Activated naive CD8-positive, alpha-beta T cell treated with anti-CD3 and anti-CD28 coated beads, Interleukin-2, amount 50 U/mL, for 24 hours (primary cell): Measurements from ENCODE around the gene PRKG2.
A peak's percentile ranks its signal among the peaks of the same experiment; 100 is the strongest.
"Not testable (repeated sequence)": the region's sequence is repeated elsewhere in the genome, so short reads cannot be mapped to it uniquely, and the experiment has no call there.

Experiments used
- ATAC-seq: fragments of 150-1000 bp; cut with Tn5 transposase; one replicate; pipeline ENCODE4 v1.10.0; 2021
- DNase-seq: peaks from one replicate; pipeline ENCODE4 v3.0.0; 2021
- H3K27ac Mint-ChIP-seq: one replicate; pipeline ENCODE4 v1.8.0; 2021; ENCODE audit warnings: mild to moderate bottlenecking, mixed read lengths
- H3K27me3 Mint-ChIP-seq: one replicate; pipeline ENCODE4 v1.8.0; 2021; ENCODE audit warnings: mixed read lengths
- H3K36me3 Mint-ChIP-seq: one replicate; pipeline ENCODE4 v1.8.0; 2021; ENCODE audit warnings: low read depth, mixed read lengths
- H3K4me1 Mint-ChIP-seq: one replicate; pipeline ENCODE4 v1.8.0; 2021; ENCODE audit warnings: mixed read lengths
- H3K4me3 Mint-ChIP-seq: one replicate; pipeline ENCODE4 v1.8.0; 2021; ENCODE audit warnings: mild to moderate bottlenecking, moderate library complexity, mixed read lengths
- H3K9me3 Mint-ChIP-seq: one replicate; pipeline ENCODE4 v1.8.0; 2021; ENCODE audit warnings: mixed read lengths

Gene PRKG2

DNA sequence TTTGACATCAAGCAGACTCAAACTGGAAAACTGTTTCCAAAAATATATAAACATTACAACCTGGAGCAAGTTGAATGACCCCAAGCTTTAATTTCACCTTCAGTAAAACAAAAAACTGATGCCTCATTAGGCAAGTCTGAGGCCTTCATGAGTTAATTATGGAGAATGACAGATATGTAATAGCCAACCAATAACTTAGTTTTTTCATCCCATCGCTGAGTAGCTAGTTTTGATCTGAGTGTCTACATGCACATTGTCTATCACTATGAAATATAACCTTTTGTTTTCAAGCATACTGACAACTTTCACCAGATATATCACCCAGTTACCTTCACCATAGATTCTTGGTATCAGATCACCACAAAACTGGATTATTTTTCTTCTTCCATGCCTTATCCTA, 16.4 kb downstream of the PRKG2 start:
- Mint-ChIP-seq H3K9me3 (no peaks in the 10 kb centered on the region), H3K27ac (no peak overlapping the region), H3K36me3 (no peaks in the 10 kb centered on the region), H3K27me3 (peaks cover 2% of the 10 kb centered on the region), H3K4me3 (no peak overlapping the region), H3K4me1 (no peaks in the 10 kb centered on the region)
- no peak for DNase-seq
- ATAC-seq = no peak

- no peaks in the 10 kb centered on the region for H3K36me3 Mint-ChIP-seq
- no peaks in the 10 kb centered on the region for H3K4me1 Mint-ChIP-seq
- H3K9me3 Mint-ChIP-seq = no peaks in the 10 kb centered on the region
- H3K27me3 Mint-ChIP-seq = peaks cover 2% of the 10 kb centered on the region
- no peak overlapping the region for H3K27ac Mint-ChIP-seq
- no peak overlapping the region for H3K4me3 Mint-ChIP-seq
- ATAC-seq (no peak), DNase-seq (no peak)
These were observed 17.0 kb downstream of the PRKG2 start for GRCh38 chr4:81197864-81198524.

- H3K4me3 Mint-ChIP-seq = no peak overlapping the region
- H3K27ac Mint-ChIP-seq = no peak overlapping the region
- H3K4me1 Mint-ChIP-seq = no peaks in the 10 kb centered on the region
- H3K27me3 Mint-ChIP-seq = peaks cover 2% of the 10 kb centered on the region
- no peak for ATAC-seq
- no peak for DNase-seq
- no peaks in the 10 kb centered on the region for H3K36me3 Mint-ChIP-seq
- H3K9me3 Mint-ChIP-seq = no peaks in the 10 kb centered on the region
These were observed 18.8 kb downstream of the PRKG2 start for GRCh38 chr4:81196126-81196650.

DNA sequence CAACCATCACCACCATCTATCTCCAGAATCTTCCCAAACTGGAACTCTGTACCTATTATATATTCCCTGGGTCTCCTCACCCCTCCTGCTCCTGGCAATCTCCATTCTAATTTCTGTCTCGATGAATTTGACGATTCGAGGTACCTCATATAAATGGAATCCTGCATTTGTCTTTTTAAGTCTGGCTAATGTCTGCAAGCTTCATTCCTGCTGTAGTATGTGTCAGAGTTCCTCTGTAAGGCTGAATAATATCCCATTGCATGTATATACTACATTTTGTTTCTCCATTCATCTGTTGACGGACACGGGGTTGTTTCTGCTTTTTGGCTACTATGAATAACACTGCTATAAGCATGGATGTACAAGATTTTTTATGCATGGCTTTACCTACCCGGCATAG, 19.5 kb downstream of the PRKG2 start:
- Mint-ChIP-seq H3K27ac (no peak overlapping the region), H3K36me3 (no peaks in the 10 kb centered on the region), H3K4me3 (no peak overlapping the region), H3K9me3 (peaks cover 3% of the 10 kb centered on the region), H3K27me3 (peaks cover 2% of the 10 kb centered on the region), H3K4me1 (no peaks in the 10 kb centered on the region)
- no peak for ATAC-seq
- no peak for DNase-seq

DNA sequence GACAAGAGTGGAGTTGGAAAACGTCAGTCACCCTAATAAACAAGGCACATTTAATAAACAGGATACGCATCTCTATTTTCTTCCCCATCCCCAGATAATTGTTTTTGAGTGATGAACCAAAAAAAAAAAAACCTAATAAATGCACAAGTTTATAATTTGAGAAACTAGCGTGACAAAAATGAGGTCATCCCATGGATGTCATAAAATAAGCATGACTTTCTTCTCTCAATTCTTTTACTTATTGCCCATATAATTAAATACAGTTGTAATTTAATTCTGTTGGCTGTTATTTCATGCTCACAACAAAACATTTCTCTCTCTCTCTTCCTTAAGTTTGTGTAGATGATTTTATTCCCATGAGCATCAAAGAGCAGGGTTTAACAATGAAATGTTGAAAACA, 20.7 kb downstream of the PRKG2 start:
- no peak for DNase-seq
- Mint-ChIP-seq H3K36me3 (no peaks in the 10 kb centered on the region), H3K27ac (no peak overlapping the region), H3K27me3 (peaks cover 2% of the 10 kb centered on the region), H3K9me3 (peaks cover 5% of the 10 kb centered on the region), H3K4me1 (no peaks in the 10 kb centered on the region), H3K4me3 (no peak overlapping the region)
- ATAC-seq = no peak

GRCh38 chr4:81180916-81181315, 34.1 kb downstream of the PRKG2 start:
- no peaks in the 10 kb centered on the region for H3K4me1 Mint-ChIP-seq
- H3K36me3 Mint-ChIP-seq = no peaks in the 10 kb centered on the region
- DNase-seq (no peak), ATAC-seq (no peak)
- no peak overlapping the region for H3K27ac Mint-ChIP-seq
- peaks cover 4% of the 10 kb centered on the region for H3K27me3 Mint-ChIP-seq
- no peak overlapping the region for H3K4me3 Mint-ChIP-seq
- peaks cover 4% of the 10 kb centered on the region for H3K9me3 Mint-ChIP-seq

DNA sequence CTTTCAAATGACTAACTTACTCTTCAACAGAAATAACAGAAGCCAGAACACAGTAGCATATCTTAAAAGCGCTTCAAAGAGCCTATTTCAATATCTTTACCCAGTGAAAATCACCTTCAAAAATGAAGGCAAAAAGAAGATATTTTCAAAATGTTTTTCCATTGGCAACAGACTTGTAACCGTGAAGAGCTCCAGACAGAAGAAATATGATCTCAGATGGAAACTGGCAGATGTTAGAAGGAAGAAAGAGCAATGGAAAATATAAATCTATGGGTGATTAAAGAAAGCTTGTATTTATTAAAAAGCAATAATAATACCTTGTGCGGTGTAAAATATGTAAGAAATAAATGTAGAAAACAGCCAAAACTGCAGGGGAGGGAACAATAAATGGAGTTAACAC, 35.7 kb downstream of the PRKG2 start:
- Mint-ChIP-seq H3K4me1 (no peaks in the 10 kb centered on the region), H3K9me3 (peaks cover 4% of the 10 kb centered on the region), H3K27ac (no peak overlapping the region), H3K4me3 (no peak overlapping the region), H3K36me3 (no peaks in the 10 kb centered on the region), H3K27me3 (peaks cover 4% of the 10 kb centered on the region)
- no peak for ATAC-seq
- no peak for DNase-seq

DNA sequence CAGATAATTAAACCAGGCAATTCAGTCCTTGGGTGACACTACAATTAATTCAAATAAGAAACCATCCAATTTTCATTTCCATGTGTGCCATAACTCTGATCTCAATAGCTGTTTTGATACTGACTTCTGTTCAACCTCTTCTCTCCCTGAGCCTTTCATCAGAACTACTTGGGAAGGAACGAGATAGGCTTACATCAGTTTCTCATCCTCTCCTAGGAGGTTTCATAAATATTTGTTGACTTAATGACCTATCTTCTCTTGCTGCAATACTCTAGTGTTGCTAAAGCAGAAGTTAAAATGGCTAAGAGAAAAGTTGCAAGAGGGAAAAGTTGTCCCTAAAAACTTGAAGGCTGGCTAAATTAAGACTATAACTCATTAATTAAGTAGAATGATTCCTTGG, 41.8 kb downstream of the PRKG2 start:
- Mint-ChIP-seq H3K27ac (no peak overlapping the region), H3K27me3 (peaks cover 4% of the 10 kb centered on the region), H3K9me3 (peaks cover 4% of the 10 kb centered on the region), H3K4me1 (no peaks in the 10 kb centered on the region), H3K36me3 (no peaks in the 10 kb centered on the region), H3K4me3 (no peak overlapping the region)
- DNase-seq (no peak), ATAC-seq (no peak)

DNA sequence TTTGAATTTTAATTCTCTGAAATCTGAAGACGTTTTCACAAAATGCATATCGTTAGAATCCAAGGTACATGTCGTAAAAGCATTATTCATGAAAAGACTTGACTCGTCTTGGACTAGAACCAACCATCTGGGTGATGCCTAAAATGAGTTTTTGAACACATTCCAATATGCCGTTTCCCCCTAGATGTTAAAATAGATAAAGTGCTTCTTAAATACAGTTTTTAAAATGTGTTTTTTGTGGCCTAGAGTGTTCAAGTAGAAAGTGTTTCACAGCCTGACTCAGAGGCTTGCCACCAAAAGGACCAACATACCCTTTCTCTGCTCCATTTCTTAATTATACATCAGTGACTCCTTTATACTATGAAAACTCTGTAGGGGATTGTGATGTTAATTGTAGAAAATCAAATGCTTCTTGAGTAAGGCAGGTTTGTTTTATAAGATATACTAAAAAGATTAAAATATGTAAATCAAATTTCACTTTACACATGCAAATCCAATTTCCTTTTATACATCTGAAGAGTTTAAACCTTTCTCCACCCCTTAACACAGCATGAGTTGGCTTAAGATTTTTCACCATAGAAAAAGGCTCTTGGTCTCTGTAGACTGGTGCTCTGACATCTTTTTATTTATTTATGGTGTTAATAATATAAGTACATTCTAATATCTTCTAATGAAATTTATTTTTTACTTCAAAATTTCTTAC, 48.4 kb downstream of the PRKG2 start:
- Mint-ChIP-seq H3K27ac (no peak overlapping the region), H3K4me3 (no peak overlapping the region), H3K9me3 (no peaks in the 10 kb centered on the region), H3K36me3 (no peaks in the 10 kb centered on the region), H3K27me3 (peaks cover 5% of the 10 kb centered on the region), H3K4me1 (no peaks in the 10 kb centered on the region)
- ATAC-seq (no peak), DNase-seq (no peak)

DNA sequence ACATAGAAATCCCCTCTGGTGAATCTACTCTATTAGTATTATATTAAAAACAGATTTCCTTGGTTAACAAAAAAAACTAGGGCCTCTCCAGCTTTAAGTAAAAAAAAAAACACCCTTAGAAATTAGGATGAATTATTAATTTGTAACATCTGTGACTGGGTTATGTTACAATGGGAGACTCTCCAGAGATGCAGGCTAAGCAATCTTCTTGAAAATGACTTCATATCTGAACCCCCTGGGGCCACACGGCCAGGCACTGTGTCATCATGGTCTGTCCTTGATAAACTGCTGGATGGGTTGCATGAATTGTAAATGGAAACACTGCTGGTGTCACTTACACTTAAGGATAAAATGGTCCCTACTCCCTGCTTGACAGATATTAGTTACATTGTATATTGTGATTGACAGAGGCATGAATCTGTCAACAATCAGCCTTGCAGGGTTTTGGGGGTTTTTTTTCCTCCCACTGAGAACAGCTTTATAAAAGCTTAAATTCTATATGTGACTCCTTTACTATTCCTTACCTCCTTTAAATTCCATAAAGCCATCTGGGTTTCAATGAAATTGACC, 49.1 kb downstream of the PRKG2 start:
- ATAC-seq (no peak), DNase-seq (no peak)
- no peaks in the 10 kb centered on the region for H3K4me1 Mint-ChIP-seq
- no peaks in the 10 kb centered on the region for H3K9me3 Mint-ChIP-seq
- no peak overlapping the region for H3K27ac Mint-ChIP-seq
- peaks cover 3% of the 10 kb centered on the region for H3K27me3 Mint-ChIP-seq
- no peak overlapping the region for H3K4me3 Mint-ChIP-seq
- no peaks in the 10 kb centered on the region for H3K36me3 Mint-ChIP-seq

GRCh38 chr4:81164623-81165416, 50.2 kb downstream of the PRKG2 start:
- Mint-ChIP-seq H3K4me3 (no peak overlapping the region), H3K4me1 (no peaks in the 10 kb centered on the region), H3K9me3 (no peaks in the 10 kb centered on the region), H3K27ac (no peak overlapping the region), H3K27me3 (peaks cover 3% of the 10 kb centered on the region), H3K36me3 (no peaks in the 10 kb centered on the region)
- ATAC-seq = peak; percentile 84
- no peak for DNase-seq

DNA sequence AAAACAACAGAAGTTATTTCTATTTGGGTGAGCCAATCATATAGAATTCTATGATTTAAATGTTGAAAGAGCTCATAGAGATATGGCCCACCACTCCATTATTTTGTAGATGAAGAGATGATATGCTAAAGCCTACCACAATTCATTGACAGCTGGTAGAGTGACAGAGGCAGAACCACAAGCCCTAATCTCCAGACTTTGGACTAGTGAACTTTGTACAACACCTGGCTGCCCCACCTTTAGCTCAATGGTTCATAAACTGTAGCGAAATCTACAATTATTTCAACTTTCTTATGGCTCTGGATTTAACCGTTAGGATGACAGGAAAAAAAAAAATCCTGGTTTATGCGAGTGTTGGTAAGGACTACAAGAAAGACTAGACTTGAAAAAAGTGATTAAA, 50.9 kb downstream of the PRKG2 start:
- Mint-ChIP-seq H3K27ac (no peak overlapping the region), H3K27me3 (peaks cover 3% of the 10 kb centered on the region)
- no peak for ATAC-seq

GRCh38 chr4:81162752-81163458, 52.1 kb downstream of the PRKG2 start:
- H3K36me3 Mint-ChIP-seq = no peaks in the 10 kb centered on the region
- no peak for DNase-seq
- no peaks in the 10 kb centered on the region for H3K9me3 Mint-ChIP-seq
- H3K27ac Mint-ChIP-seq = no peak overlapping the region
- peaks cover 3% of the 10 kb centered on the region for H3K27me3 Mint-ChIP-seq
- H3K4me3 Mint-ChIP-seq = no peak overlapping the region
- ATAC-seq = no peak
- H3K4me1 Mint-ChIP-seq = no peaks in the 10 kb centered on the region

More for the DNA sequence above, 50.9 kb downstream of the PRKG2 start:
- no peaks in the 10 kb centered on the region for H3K4me1 Mint-ChIP-seq
- no peaks in the 10 kb centered on the region for H3K9me3 Mint-ChIP-seq
- H3K36me3 Mint-ChIP-seq = no peaks in the 10 kb centered on the region
- no peak overlapping the region for H3K4me3 Mint-ChIP-seq
- no peak for DNase-seq

- not testable (repeated sequence) for H3K4me1 Mint-ChIP-seq, H3K27ac Mint-ChIP-seq, ATAC-seq, H3K27me3 Mint-ChIP-seq, DNase-seq, H3K36me3 Mint-ChIP-seq, H3K9me3 Mint-ChIP-seq
- H3K4me3 Mint-ChIP-seq = peak overlapping the region; percentile 45
These were observed 61.2 kb downstream of the PRKG2 start for GRCh38 chr4:81153714-81154323.
